NCI-H460 (cell line): ENCODE results near the gene ACAP3. TPM values are rescaled to one million over a fixed set of nuclear protein-coding genes. Genes with fewer than 3 reads are reported as not detected.

ENCODE experiments used
- DNase-seq: peaks from one replicate; pipeline ENCODE4 v3.0.0-alpha.2; 2016; ENCODE audit warnings: low read depth; ENCODE audit errors: extremely low read depth
- polyA plus RNA-seq: library from polyadenylated mRNA; depleted of rRNA; stranded (reverse); fragments of >200 nt; gene quantifications from 2 replicates; pipeline ENCODE4 v1.2.3, GENCODE V29; 2014; cell fraction: nucleus; rRNA removed
- total RNA-seq: library from RNA; depleted of rRNA; stranded (reverse); fragments of >200 nt; shearing (Covaris generic); gene quantifications from 2 replicates; pipeline ENCODE4 v1.2.3, GENCODE V29; 2014; rRNA removed

Gene ACAP3, protein sequence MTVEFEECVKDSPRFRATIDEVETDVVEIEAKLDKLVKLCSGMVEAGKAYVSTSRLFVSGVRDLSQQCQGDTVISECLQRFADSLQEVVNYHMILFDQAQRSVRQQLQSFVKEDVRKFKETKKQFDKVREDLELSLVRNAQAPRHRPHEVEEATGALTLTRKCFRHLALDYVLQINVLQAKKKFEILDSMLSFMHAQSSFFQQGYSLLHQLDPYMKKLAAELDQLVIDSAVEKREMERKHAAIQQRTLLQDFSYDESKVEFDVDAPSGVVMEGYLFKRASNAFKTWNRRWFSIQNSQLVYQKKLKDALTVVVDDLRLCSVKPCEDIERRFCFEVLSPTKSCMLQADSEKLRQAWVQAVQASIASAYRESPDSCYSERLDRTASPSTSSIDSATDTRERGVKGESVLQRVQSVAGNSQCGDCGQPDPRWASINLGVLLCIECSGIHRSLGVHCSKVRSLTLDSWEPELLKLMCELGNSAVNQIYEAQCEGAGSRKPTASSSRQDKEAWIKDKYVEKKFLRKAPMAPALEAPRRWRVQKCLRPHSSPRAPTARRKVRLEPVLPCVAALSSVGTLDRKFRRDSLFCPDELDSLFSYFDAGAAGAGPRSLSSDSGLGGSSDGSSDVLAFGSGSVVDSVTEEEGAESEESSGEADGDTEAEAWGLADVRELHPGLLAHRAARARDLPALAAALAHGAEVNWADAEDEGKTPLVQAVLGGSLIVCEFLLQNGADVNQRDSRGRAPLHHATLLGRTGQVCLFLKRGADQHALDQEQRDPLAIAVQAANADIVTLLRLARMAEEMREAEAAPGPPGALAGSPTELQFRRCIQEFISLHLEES
- total RNA-seq, result 9.6 and 10.3 TPM in 2 replicates
- polyA plus RNA-seq, result 249 and 468 TPM in 2 replicates

DNA sequence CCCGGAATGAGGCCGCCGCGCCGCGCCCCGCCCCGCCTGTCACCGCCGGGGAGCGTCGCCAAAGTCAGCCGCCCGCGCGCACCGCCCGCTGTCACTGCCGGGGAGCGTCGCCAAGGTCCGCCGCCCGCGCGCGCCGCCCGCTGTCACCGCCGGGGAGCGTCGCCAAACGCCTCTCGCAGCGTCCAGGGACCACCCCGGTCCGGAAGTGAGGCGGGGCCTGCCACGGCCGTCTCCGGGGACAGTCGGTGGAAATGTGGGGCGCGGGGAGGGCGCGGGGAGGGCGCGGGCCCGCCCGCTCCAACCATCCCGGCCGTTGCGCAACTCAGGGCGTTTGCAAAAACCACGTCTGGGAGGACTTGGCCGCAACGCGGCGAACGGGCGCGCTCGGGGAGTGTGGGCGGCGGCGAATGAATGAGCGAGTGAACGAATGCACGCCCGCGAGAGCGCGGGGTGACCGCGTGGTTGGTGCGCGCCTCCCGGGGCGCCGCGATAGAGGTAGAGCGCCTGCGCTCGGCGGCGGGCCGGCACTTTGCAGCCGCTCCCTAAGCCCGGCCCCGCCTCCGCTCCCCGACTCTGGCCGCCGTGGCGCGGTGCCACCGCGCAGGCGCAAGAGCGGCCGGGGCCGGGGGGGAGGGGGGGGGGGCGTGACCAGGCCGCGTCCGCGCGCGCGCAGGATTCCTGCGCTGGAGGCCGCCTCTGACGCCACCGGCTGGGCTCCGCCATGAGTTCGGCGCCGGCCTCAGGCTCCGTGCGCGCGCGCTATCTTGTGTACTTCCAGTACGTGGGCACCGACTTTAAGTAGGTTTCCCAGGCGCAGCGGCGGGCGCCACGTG lies at the start of gene ACAP3, which contains the start of gene PUSL1:
Gene ACAP3, minus strand, starts transcription at position 8 of the 833 bp plus-strand sequence. CDS start 115 bp downstream, outside the sequence.
Gene PUSL1, plus strand, starts transcription at position 675 of the 833 bp plus-strand sequence. Its CDS starts 47 bp downstream, at position 722.
- DNase-seq, result peak; percentile 80

DNA sequence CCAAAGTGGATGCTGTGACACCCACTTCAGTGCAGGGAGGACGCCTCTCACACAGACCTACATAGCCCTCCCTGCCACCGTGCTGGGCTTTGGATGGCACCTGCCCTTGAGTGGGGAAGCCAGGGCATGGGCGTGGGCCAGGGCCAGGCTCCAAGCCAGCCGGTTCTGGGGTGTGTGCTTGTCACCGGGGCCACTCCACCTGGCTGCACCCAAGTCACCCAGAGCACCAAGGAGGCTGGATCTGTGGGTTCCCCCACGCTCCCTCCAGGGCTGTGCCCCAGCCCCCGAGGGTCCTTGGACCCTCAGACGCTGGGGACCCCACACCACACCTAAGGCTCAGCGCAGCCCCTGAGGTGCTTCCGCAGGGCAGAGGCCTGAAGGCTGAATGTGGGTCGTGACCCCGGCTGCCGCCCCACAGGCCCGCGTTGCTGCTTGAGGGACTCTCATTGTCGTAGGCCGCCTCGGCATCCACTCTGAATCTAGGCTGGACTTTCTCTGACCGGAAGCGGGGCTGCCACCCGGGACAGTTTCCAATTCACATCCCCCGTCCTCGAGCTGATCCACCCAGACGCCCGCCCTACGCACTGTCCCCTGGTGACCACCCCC lies 49.2 kb upstream of the ACAP3 start:
- DNase-seq, result no peak

DNA sequence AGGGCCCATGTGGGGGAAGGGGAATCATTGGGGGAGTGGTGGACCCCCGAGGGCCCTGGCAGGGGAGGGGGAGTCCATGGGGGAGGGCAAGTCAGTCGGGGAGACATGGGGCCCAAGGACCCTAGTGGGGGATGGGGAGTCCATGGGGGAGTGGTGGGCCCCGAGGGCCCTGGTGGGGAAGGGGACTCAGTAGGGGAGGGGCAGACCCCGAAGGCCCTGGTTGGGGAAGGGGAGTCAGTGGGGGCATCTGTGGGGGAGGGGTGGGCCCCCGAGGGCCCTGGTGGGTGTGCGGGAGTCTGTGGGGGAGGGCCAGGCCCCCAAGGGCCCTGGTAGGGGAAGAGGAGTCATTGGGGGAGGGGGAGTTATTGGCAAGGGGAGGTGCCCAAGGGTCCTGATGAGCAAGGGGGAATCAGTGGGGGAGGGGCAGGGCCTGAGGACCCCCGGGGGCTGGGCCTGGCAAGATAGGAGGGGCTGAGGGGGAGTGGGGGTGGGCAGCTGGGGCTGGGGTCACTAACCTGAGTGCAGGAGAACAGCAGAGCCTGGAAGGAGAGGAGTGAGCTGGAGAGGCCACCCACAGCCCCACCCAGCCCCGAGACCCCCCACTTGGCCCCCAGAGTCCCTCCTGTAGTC lies 48.6 kb upstream of the ACAP3 start:
- DNase-seq, result no peak

DNA sequence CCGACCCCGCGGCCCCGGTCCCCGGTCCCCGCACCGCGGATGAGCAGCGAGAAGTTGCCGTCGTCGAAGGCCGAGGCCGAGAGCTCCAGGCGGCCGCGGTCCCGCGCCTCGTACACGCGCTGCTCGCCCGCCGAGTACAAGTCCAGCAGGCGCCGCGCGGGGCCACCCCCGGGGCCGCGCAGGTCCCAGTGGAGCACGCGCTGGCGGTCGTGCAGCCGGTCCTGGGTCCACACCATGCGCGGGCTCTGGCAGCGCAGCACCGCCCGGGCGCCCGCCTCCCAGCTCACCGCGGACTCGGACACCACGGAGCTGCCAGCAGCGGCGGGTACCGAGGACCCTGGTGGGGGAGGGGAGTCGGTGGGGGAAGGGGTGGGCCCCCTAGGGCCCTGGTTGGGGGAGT lies 47.7 kb upstream of the ACAP3 start:
- DNase-seq, result no peak

DNA sequence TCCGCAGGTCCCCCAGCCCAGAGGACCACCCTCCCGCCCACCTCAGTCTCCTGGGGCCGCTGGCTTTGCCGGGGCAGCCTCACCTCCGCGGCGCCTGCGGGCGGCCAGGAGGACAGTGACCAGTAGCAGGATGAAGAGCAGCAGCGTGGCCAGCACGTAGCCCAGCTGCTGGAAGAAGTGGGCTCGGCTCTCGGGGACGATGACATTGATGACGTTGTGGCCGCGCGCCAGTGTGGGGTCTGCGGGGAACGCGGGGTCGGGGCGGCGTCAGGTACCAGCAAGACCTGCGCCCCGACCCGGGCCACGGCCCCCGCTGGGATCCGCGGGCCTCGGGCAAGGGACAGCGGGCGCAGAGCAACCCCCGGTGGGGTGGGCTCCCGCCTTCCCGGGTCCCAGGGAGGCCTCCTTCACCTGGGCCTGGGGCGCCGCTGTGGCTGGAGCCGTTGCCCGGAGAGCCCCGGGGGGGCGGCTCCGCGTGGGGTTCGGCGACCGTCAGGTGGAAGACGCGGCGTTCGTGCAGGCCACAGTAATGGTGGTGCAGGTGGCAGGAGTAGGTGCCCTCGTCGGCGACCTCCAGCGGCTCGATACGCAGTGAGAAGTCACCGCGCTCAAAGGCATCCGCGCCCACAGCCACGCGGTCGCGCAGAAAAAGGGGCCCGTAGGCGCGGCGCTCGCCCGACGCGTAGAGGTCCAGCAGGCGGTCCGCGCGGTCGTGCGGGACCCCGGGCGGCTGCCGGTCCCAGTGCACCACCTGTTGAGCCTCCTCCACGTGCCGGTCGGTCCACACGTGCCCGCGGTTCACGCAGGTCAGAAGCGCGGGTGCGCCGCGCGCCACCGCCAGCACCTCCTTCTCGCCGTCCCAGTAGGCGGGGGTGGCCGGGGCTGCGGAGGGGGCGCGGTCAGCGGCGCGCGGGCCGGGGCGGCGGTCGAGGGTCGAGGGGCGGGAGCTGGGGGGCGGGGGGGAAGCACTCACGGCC lies 46.8 kb upstream of the ACAP3 start:
- DNase-seq, result no peak

DNA sequence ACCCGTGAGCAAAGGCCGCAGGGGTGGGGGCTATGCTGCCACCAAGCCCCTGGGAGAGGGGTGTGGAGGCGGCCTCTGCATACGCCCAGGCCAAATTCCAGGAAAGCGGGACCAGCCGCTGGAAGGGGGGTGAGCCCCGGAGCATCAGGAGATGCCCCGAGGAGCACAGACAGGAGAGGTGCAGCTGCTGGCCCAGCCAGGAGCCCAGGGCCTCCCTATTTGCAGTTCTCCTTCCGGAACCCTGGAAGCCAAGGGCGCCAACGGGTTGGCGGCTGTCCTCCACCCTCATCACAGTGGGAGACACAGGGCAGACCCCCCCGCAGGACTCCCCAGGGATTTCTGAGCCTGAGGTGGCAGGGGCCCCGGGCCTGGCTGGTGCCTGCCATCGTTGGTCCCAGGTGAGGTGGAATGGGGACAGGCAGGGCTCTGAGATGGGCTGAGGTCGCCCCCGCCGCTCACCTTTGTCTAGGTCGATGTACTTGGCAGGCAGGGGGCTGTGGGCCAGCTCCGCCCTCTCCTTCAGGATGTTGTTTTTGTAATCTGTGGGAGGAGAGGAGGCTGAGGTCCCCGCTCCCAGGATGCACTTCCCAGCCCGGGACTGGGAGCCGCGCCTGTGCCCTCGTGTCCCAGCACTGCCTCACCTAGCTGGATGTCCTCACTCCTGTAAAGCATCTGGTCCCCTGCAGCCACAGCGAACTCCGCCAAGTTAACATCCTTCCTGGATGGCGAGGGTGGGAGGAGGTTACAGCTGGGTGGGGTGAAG lies 45.8 kb upstream of the ACAP3 start:
- no peak for DNase-seq

DNA sequence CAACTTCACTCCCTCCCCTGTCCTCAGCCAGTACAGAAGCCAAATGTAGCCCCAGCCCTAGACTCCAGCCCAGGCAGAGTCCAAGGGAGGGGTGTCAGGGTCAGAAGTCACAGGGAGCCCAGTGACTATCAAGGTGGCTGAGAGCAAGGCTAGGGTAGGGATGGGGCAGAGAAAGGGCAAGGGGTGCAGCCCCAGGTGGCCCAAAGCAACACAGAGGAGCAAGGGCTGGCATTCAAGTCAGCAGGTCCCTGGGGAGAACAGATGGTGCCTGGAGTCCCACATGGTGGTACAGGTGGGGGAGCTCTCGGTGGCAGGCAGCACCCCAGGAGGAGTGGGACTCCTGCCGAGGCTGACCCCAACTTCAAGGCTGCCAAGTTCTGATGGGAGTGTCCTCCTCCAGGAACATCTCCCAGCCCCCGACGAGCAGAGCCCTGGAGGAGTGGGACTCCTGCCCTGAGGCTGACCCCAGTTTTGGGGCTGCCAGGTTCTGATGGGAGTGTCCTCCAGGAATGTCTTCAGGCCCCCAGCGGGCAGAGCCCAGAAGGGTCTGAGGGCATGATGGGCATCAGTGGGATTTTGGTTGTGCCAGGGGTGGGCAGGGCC lies 45.2 kb upstream of the ACAP3 start:
- DNase-seq, result no peak

DNA sequence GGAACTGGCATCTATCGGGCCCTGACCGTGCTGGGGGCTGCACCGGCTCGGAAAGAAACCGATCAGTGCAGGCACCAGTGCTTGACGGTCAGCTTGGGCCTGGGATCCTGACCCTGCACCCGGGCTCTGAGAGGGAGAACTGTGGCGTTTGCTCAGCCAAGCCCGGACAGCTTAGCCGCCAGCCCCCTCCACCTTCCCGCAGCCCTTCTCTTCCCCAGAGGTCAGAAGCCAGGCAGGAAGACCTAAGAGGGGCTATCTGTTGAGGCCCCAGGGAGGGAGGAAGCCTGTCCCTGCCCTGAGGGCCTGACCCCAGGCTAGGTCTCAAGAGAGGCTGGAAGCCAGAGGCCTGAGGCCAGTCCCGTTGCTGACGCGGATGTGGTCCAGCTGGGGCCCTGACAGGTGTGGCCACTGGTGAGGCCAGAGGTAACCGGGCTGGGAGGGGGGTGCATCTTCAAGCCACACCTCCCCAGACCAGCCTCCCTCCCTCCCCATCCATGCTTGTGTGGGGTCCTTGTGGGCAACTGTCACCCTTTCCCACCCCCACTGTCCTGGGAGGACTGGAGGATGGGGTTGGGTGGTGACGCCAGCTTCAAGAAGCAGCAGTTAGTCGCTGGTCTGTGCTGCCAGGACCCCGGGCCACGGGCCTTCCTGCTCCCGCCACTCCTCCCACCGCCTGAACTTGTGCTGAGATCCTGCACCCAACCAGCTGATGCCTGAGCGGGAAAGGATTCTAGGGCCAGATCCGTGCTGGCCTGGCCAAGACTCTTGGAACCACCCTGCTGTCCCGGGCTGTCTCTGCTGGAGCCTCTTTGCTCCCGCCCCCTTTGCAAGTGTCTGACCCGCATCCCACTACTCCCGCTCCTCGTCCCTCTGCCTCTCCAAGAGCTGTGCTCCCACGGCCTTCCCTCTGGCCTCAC lies 44.0 kb upstream of the ACAP3 start:
- no peak for DNase-seq

DNA sequence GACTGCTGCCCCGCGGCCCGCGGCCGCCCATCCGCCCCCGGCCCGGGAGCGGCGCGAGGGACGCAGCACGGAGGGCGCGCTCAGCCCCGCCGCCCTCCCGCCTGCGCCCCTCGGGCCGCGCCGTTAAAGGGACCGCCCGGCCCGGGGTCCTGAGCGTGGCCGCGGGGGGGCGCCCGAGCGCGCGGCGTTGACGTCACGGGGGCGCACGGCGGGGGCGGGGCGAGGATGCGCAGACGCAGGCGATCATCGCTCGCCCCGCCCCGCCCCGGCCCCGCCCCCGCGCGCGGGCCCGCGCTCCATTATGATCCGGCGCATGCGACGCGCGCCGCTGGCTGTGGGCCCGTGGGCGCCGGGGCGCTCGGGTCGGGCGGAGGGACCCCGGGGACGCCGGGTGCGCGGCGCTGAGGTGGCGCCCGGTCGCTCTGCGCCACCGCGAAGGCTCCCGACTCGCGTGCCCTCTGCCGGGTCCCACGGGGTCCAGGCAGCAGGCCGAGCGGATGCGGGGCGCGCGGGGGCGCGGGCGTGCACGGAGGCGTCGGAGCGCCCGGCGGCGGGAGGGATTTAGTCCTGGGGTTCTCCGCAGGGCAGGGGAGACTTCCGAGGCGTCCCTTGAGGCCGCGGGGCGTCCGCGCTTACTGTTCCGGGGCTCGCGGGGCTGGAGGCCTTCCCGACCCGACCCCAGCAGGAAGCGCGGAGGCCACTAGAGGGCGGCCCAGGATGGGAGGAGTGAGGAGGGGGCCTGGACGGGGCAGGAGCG lies 41.7 kb upstream of the ACAP3 start, which contains the start of gene DVL1:
Gene DVL1, minus strand, starts transcription at position 163 of the 757 bp plus-strand sequence. CDS start 353 bp downstream, outside the sequence.
- peak; percentile 28 for DNase-seq

DNA sequence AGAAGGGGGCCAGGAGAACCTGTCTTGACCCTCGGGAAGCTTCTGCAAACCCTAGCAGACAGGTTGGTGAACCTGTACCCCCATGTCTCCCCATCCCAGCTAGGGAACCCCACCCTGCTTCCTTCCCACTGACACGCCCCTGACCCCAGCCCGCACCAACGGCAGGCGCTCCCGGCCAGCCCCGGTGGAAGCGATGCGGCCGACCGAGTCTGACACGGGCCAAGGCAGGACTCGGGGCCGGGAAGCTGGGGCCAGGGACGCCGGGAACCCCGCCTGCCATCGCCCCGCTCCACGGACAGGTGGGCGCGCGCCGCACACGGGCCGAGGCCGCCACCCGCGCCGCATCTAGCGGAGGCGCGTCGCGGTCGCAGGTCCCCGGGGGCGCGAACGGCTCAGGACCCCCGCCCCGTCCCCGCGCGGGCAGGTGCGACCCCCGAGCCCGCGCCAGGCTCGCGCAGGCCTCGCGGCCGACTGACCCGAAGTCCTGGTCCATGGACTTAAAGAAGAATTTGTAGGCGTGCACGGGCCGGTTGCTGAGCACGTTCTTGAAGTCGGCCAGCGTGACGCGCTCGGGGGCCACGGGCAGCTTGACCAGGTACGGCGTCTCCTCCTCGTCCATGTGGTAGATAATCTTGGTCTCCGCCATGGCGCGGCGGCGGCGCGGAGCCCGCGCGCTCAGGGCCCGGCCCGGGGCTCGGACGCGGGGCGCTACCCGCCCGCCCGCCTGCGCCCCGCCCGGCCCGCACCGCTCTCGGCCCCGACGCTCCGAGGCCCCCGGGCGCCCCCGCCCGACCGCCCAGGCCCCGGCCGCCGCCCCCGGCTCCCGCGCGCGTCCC lies 40.9 kb upstream of the ACAP3 start:
- DNase-seq, result no peak

DNA sequence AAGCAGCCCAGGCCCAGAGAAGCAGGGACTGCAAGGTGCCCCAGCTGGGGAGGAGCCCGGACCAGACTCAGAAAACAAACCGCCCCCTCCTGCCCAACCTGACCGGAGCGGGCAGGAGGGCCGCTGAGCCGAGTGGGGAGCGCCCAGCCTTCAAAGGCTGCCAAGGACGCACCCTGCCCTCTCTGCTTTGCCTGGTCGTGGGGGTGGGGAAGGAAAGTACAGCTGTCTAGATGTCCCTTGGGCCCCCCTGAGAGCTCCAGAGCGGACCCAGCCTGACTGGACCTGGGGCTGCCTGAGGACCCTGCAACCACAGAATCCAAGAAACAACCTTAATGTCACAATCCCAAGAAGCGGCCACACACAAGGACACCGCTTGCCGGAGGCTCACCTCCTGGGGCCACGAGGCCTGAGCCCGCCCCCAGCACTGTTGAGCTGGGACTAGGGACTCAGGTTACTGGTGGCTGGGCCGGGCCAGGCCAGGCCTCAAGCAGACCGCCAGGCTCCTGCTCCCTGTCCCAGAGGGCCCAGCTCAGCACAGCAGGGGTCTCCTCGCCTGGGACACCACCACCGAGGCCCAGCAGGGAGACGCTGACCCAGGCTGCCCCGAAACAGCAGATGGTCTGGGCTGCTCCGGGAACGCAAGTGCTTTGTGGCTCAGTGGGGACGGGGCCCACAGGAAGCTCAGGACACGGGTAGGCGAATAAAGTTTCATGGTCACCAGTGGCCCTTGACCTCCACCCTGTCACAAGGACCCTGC lies 40.1 kb upstream of the ACAP3 start:
- no peak for DNase-seq

DNA sequence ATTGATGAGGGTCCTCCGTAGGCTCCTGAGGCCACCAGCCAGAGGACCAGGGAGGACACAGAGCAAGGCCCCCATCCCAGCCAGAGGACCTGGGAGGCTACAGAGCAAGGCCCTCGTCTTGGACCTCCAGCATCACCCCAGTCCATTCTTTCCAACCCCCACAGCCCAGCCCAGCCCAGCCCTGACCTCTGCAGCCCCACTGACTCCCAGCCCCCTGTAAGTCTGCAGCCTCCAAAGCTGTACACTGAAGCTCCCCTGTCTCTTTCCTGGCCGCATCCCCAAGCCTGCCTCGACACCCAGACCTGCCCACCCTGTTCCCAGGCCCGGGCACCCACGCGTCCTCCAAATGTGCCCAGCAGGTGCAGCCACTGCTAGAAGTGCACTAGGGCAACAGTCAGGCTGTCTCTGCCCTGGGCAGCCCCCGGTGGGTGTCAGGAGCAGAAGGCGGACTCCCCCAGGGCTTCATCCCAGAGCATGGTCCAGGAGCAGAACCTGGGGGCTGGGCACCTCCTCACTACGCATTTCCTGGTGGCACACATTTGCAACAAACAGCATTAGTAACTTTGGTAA lies 39.4 kb upstream of the ACAP3 start:
- DNase-seq, result no peak

DNA sequence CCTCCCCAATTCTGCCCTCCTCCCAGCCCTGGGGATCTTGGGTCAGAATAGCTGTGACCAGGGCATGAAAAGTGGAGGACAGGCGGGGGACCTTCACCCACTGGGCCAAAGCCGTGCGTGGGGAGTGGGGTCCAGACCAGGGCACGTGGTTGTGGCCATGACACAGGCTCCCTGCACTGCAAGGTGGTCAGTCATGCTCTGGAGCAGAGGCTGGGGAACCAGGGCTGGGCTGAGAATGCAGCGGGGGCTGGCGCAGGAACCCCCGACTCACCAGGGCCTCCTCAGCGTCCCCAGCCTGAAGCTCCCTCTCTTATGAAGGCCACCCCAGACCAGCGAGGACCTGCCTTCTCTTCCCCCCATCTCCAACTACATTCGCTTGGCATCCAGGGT lies 38.8 kb upstream of the ACAP3 start:
- no peak for DNase-seq
